ENCODE data around the gene AUH.

AUH gene

DNA sequence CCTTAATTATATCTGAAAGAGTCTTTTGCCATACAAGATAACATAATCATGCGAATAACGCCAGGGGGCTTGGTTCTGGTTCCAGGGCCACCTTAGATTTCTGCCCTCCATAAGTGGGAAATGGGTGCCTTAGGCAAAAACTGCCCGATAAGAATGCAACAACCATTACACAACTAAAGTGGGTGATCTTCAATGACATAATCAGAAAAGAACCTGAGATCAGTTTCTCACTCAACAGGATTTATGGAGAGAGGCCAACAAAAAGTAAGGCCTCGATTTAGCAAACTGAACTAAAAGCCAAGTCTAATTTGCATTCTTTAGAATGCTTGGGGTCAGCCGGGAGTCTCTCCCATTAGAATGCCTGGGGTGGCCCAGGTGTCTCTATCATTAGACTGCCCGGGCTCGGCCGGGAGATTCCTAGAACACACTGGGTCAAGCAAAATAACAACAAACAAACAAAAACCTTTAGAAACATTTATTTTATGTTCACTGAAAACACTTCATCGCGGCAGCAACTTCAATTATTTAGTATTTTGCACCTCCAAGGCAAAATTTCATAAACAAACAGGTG, 194.8 kb downstream of the AUH start:
- DNase-seq (ENCODE audit: low read depth, low spot score): peak; percentile 48

GRCh38 chr9:91164724-91165520, 196.8 kb downstream of the AUH start:
- DNase-seq (ENCODE audit: low read depth, low spot score): peak; percentile 85

All from ELF-1 (cell line).